HepG2 (cell line): Measurements from ENCODE around the gene PJA1. TPM values are rescaled to one million over a fixed set of nuclear protein-coding genes. Genes with fewer than 3 reads are reported as not detected.

Experiments used
- ATAC-seq: fragments of 200-7000 bp; cut with Tn5 transposase; 3 replicates; pipeline ENCODE4 v1.9.1; 2020; ENCODE audit warnings: mild to moderate bottlenecking, moderate library complexity
- BruUV-seq: library from RNA; stranded (reverse); fragments of 400-500 nt; replicated peaks from 2 replicates; lab custom pipeline; 2021; lab: Mats Ljungman, UMichigan
- CTCF ChIA-PET: fragments of 300-600 bp; formaldehyde crosslinking; extraction: SDS; loops from one replicate; lab custom pipeline; 2021; ENCODE audit warnings: low total read pairs, inconsistent platforms, low intra/inter-chr PET ratio; lab: Yijun Ruan, JAX
- POLR2A ChIA-PET: fragments of 350-600 bp; sonication (Branson Sonifier 250); formaldehyde crosslinking; loops from one replicate; lab custom pipeline; 2020; ENCODE audit warnings: antibody characterized with exemption, inconsistent platforms; lab: Yijun Ruan, JAX
- DNase-seq: peaks from one replicate; pipeline ENCODE4 v3.0.0-alpha.2; 2015; ENCODE audit warnings: low spot score
- FAIRE-seq: peaks from 3 replicates; lab custom pipeline; 2011; peaks lifted over from hg19 to GRCh38; lab: Jason Lieb, UNC
- H2AFZ ChIP-seq: one replicate; pipeline ENCODE4 v1.6.1; 2011; ENCODE audit warnings: low read length, inconsistent platforms
- H3K27ac ChIP-seq: fragments of 300-600 bp; 3 replicates; pipeline ENCODE4 v1.8.0; 2011; ENCODE audit warnings: mixed run types, mild to moderate bottlenecking, mixed read lengths, low read length, inconsistent platforms; ENCODE audit not compliant: insufficient read depth; ENCODE audit errors: extremely low read length
- H3K27me3 ChIP-seq, 2 experiments: fragments of 200-600 bp in 1 of 2; 2 replicates in 1 of 2; 3 replicates in 1 of 2; pipeline versions ENCODE4 v1.6.0 to v1.8.0; 2011; ENCODE audit warnings: low read length in 2 of 2, mild to moderate bottlenecking in 2 of 2, moderate library complexity in 2 of 2, inconsistent platforms in 1 of 2; ENCODE audit not compliant: insufficient read depth in 2 of 2, control insufficient read depth in 1 of 2
- H3K36me3 ChIP-seq, 2 experiments: fragments of 200-600 bp in 1 of 2; replicated peaks in 1 of 2; 2 replicates in 1 of 2; 3 replicates in 1 of 2; pipeline versions ENCODE4 v1.5.1 to v1.8.0; 2011; ENCODE audit warnings: low read length in 2 of 2, inconsistent platforms in 1 of 2; ENCODE audit not compliant: insufficient read depth in 2 of 2, control insufficient read depth in 1 of 2
- H3K4me1 ChIP-seq: 2 replicates; pipeline ENCODE4 v1.5.1; 2012; ENCODE audit warnings: low read length, inconsistent platforms; ENCODE audit not compliant: insufficient read depth
- H3K4me2 ChIP-seq: 2 replicates; pipeline ENCODE4 v1.6.0; 2011; ENCODE audit warnings: low read depth, low read length, inconsistent platforms
- H3K4me3 ChIP-seq, 3 experiments: fragments of 200-600 bp in 1 of 3; sonication (generic), shearing (Covaris generic) in 1 of 3; replicated peaks in 1 of 3; 2 replicates each; pipeline ENCODE4 v1.5.1; 2011 to 2016; ENCODE audit warnings: low read length in 3 of 3, inconsistent platforms in 2 of 3, low read depth in 2 of 3, mild to moderate bottlenecking in 2 of 3, control low read depth in 1 of 3, mixed read lengths in 1 of 3; ENCODE audit not compliant: insufficient read depth in 1 of 3
- H3K79me2 ChIP-seq: one replicate; pipeline ENCODE4 v1.6.1; 2011; ENCODE audit warnings: low read length, inconsistent platforms; ENCODE audit not compliant: insufficient read depth
- H3K9ac ChIP-seq: 2 replicates; pipeline ENCODE4 v1.6.0; 2011; ENCODE audit warnings: mild to moderate bottlenecking, low read depth, low read length, inconsistent platforms; ENCODE audit not compliant: insufficient read depth
- H3K9me3 ChIP-seq: 2 replicates; pipeline ENCODE4 v1.5.1; 2012; ENCODE audit warnings: mild to moderate bottlenecking, low read length
- H4K20me1 ChIP-seq: 2 replicates; pipeline ENCODE4 v1.6.0; 2011; ENCODE audit warnings: inconsistent platforms, mild to moderate bottlenecking, low read length, moderate library complexity; ENCODE audit not compliant: insufficient read depth
- CHD4 ChIP-seq: fragments of 200-600 bp; sonication (generic); IDR thresholded peaks from 2 replicates; pipeline ENCODE4 v1.7.0; 2017; ENCODE audit warnings: mild to moderate bottlenecking, low read length, borderline replicate concordance
- ETV5 ChIP-seq: IDR thresholded peaks from 2 replicates; pipeline ENCODE4 v1.6.1; 2018; ENCODE audit warnings: missing biosample characterization, missing genetic modification reagents, inconsistent platforms, borderline replicate concordance
- IKZF4 ChIP-seq: sonication (generic); formaldehyde crosslinking; IDR thresholded peaks from 2 replicates; pipeline ENCODE4 v1.5.1; 2020; ENCODE audit warnings: borderline replicate concordance, mild to moderate bottlenecking, low read depth, missing genetic modification reagents; ENCODE audit errors: not compliant biosample characterization
- MATR3 ChIP-seq: sonication (generic); formaldehyde crosslinking; IDR thresholded peaks from 2 replicates; pipeline ENCODE4 v1.4.0; 2020; ENCODE audit warnings: missing genetic modification reagents
- MTA3 ChIP-seq: sonication (generic); formaldehyde crosslinking; IDR thresholded peaks from 2 replicates; pipeline ENCODE4 v1.4.0; 2020; ENCODE audit warnings: missing genetic modification reagents
- RFXAP ChIP-seq: sonication (generic); formaldehyde crosslinking; IDR thresholded peaks from 2 replicates; pipeline ENCODE4 v1.4.0; 2020; ENCODE audit warnings: missing genetic modification reagents, borderline replicate concordance
- U2AF2 ChIP-seq: fragments of 200-400 bp; formaldehyde crosslinking; IDR thresholded peaks from 2 replicates; pipeline ENCODE4 v1.6.1; 2017; ENCODE audit warnings: low read depth, mild to moderate bottlenecking, low read length
- ZNF20 ChIP-seq: sonication (generic); formaldehyde crosslinking; IDR thresholded peaks from 2 replicates; pipeline ENCODE4 v1.4.0; 2020; ENCODE audit warnings: mild to moderate bottlenecking, moderate library complexity, missing genetic modification reagents
- ZNF224 ChIP-seq: sonication (generic); formaldehyde crosslinking; IDR thresholded peaks from 2 replicates; pipeline ENCODE4 v1.5.0; 2020; ENCODE audit warnings: mild to moderate bottlenecking, missing genetic modification reagents
- ZNF572 ChIP-seq: sonication (generic); formaldehyde crosslinking; IDR thresholded peaks from 2 replicates; pipeline ENCODE4 v1.5.1; 2020; ENCODE audit warnings: mild to moderate bottlenecking, missing genetic modification reagents
- WGBS: methylation state at CpG from one replicate; pipeline ENCODE4 v1.1.6; 2017; ENCODE audit warnings: low lambda C conversion rate; 5-methylcytosine and 5-hydroxymethylcytosine counted together
- in situ Hi-C: cut with HindIII; loops from 2 replicates; pipeline ENCODE4 v1.10.0; 2017; ENCODE audit warnings: low pct_unique_long_range_greater_than_20kb; ENCODE audit not compliant: extremely low pct_ligation_motif_present
- intact Hi-C: fragments of 100-400 bp; cut with micrococcal nuclease; formaldehyde crosslinking; loops from one replicate; pipeline ENCODE4 v1.10.0; 2022; ENCODE audit not compliant: unreplicated experiment
- polyA plus RNA-seq, 8 experiments: library from polyadenylated mRNA; depleted of rRNA in 3 of 8; stranded (reverse) in 7 of 8; unstranded in 1 of 8; fragments of >200 nt; fragmentation: Illumina TruSeq in 4 of 8; extraction: Trizol in 4 of 8; gene quantifications; 2 replicates each; pipeline versions ENCODE4 v1.2.1 to v1.2.3, GENCODE V29; 2011 to 2016; ENCODE audit warnings: low read depth in 4 of 8, missing spikeins in 1 of 8, mixed read lengths in 1 of 8; ENCODE audit not compliant: insufficient read depth in 1 of 8
- total RNA-seq, 5 experiments: library from RNA; depleted of rRNA; stranded (reverse); fragments of >200 nt; fragmentation: Illumina TruSeq; extraction: Trizol; gene quantifications; 2 replicates each; pipeline ENCODE4 v1.2.3, GENCODE V29; 2016; ENCODE audit warnings: low read depth in 1 of 5
- TF ChIP-seq, protein P1 (sequence below): sonication (generic); formaldehyde crosslinking; IDR thresholded peaks from 2 replicates; pipeline ENCODE4 v1.5.0; 2020; ENCODE audit warnings: mild to moderate bottlenecking, low read depth, missing genetic modification reagents, borderline replicate concordance
- TF ChIP-seq, protein P2 (sequence below): sonication (generic); formaldehyde crosslinking; IDR thresholded peaks from 2 replicates; pipeline ENCODE4 v1.4.0; 2020; ENCODE audit warnings: missing genetic modification reagents; ENCODE audit errors: not compliant biosample characterization
- TF ChIP-seq, protein P3 (sequence below): sonication (generic); formaldehyde crosslinking; IDR thresholded peaks from 2 replicates; pipeline ENCODE4 v1.8.0; 2022; ENCODE audit warnings: missing genetic modification reagents, mild to moderate bottlenecking, inconsistent platforms, borderline replicate concordance

Gene PJA1
- total and polyA plus RNA-seq, 2 of the 13 experiments (the other 11 are each of a cell fraction or from before 2014, with no cell fraction given), result 3.6 to 9.6 TPM

DNA sequence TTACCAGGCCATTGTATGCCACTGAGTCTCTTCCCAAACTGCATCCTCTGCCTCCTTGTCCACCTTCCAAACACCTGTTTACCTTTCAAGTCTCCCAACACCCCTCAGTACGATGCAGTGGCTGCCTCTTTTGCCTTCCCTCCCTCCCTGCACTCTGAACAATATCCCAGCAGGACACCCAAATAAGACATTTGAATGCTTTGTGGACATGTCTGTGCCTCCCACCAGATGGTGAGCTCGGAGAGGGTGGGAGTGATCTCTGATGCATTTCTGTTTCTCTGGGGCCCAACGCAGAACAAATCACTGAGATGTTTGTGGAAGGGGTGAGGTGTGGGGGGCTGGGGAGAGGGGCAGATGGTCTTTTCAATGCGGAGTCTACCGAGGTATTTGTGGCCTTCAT, 33.4 kb downstream of the PJA1 start:
- Histone ChIP-seq H3K4me1 (no peaks in the 10 kb centered on the region), H3K4me3 (no peak overlapping the region), H3K9me3 (no peaks in the 10 kb centered on the region), H3K79me2 (no peaks in the 10 kb centered on the region), H3K4me2 (no peak overlapping the region), H4K20me1 (no peaks in the 10 kb centered on the region), H3K9ac (no peak overlapping the region), H3K36me3 (no peaks in the 10 kb centered on the region), H2AFZ (no peak overlapping the region), H3K27me3 (no peaks in the 10 kb centered on the region), H3K27ac (no peak overlapping the region)
- 0% methylated on average over 5 of the region's 5 CpGs for WGBS
- BruUV-seq, result no TSS peak
- intact Hi-C loops, result no loop called here
- DNase-seq, result no peak
- ChIA-PET POLR2A (no interaction called here), CTCF (no interaction called here)
- in situ Hi-C loops, result loop anchor here (10.0 kb wide), 1 partner anchor 83 kb away; no protein-coding TSS in a partner anchor
- no peak for TF ChIP-seq MATR3 (CRISPR knock-in tag)
- TF ChIP-seq U2AF2, result no peak
- no peak for ATAC-seq
- no peak for FAIRE-seq

- intact Hi-C loops, result no loop called here
These were observed 34.8 kb downstream of the PJA1 start for GRCh38 chrX:69130439-69130838.

More at GRCh38 chrX:69130439-69130838, 34.8 kb downstream of the PJA1 start:
- FAIRE-seq (no peak), DNase-seq (no peak), ATAC-seq (no peak)
- Histone ChIP-seq H3K4me2 (no peak overlapping the region), H3K4me3 (no peak overlapping the region), H3K4me1 (no peaks in the 10 kb centered on the region), H3K27ac (no peak overlapping the region), H3K36me3 (no peaks in the 10 kb centered on the region), H3K27me3 (no peaks in the 10 kb centered on the region), H3K9ac (no peak overlapping the region), H4K20me1 (no peaks in the 10 kb centered on the region), H2AFZ (no peak overlapping the region), H3K9me3 (no peaks in the 10 kb centered on the region), H3K79me2 (no peaks in the 10 kb centered on the region)
- in situ Hi-C loops, result loop anchor here (10.0 kb wide), 1 partner anchor 84 kb away; no protein-coding TSS in a partner anchor
- CTCF ChIA-PET, result no interaction called here
- POLR2A ChIA-PET, result no interaction called here
- BruUV-seq, result no TSS peak
- TF ChIP-seq IKZF4 (CRISPR knock-in tag) (no peak), CHD4 (no peak), ZNF20 (CRISPR knock-in tag) (no peak), RFXAP (no peak), ZNF572 (CRISPR knock-in tag) (no peak), ZNF224 (CRISPR knock-in tag) (no peak), ETV5 (CRISPR knock-in tag) (no peak), MTA3 (no peak)
- TF ChIP-seq, protein P1, sequence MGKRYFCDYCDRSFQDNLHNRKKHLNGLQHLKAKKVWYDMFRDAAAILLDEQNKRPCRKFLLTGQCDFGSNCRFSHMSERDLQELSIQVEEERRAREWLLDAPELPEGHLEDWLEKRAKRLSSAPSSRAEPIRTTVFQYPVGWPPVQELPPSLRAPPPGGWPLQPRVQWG (CRISPR knock-in tag), result no peak
- TF ChIP-seq, protein P2, sequence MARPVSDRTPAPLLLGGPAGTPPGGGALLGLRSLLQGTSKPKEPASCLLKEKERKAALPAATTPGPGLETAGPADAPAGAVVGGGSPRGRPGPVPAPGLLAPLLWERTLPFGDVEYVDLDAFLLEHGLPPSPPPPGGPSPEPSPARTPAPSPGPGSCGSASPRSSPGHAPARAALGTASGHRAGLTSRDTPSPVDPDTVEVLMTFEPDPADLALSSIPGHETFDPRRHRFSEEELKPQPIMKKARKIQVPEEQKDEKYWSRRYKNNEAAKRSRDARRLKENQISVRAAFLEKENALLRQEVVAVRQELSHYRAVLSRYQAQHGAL (CRISPR knock-in tag), result no peak
- TF ChIP-seq, protein P3, sequence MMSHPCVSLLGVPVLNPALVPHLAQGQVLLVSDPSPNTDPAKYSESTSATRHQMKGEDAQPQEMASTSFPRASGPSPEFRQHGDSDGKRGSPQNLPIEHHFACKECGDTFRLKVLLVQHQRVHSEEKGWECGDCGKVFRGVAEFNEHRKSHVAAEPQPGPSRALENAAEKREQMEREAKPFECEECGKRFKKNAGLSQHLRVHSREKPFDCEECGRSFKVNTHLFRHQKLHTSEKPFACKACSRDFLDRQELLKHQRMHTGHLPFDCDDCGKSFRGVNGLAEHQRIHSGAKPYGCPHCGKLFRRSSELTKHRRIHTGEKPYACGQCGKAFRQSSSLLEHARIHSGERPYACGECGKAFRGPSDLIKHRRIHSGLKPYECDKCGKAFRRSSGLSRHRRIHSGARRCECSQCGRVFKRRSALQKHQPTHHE (CRISPR knock-in tag), result no peak
- 0% methylated on average over 2 of the region's 2 CpGs for WGBS
